Body of pancreas (tissue), 4 donors: ENCODE results near the gene BACE2.

Source experiments
- CTCF ChIP-seq, 7 experiments: fragments of 450-650 bp in 4 of 7; fragments of 200-600 bp in 3 of 7; sonication (generic) in 3 of 7; IDR thresholded peaks; one replicate each; pipeline ENCODE4 v1.5.1; 2016 to 2019; ENCODE audit warnings: antibody characterized with exemption in 7 of 7
- POLR2A ChIP-seq, 3 donors: fragments of 450-650 bp; IDR thresholded peaks; one replicate each; pipeline ENCODE4 v1.6.1; 2016; ENCODE audit warnings: antibody characterized with exemption in 3 of 3, mild to moderate bottlenecking in 2 of 3

- TF ChIP-seq CTCF (IDR thresholded peaks at IDR 0.05): peak in 1 of 7 experiments; percentile 1
- peak in 2 of 3 donors; percentile 38 for TF ChIP-seq POLR2A (IDR thresholded peaks at IDR 0.05)
Observed at GRCh38 chr21:41247561-41248545, 79.9 kb downstream of the BACE2 start.
